HG03039 (cell line): ENCODE measurements around the gene SLC25A26.

Experiments
- ATAC-seq: cut with Tn5 transposase; IDR thresholded peaks from one replicate; pipeline ENCODE4 v1.9.1; 2021; ENCODE audit warnings: mild to moderate bottlenecking, moderate library complexity; ENCODE audit not compliant: unreplicated experiment

Gene SLC25A26

DNA sequence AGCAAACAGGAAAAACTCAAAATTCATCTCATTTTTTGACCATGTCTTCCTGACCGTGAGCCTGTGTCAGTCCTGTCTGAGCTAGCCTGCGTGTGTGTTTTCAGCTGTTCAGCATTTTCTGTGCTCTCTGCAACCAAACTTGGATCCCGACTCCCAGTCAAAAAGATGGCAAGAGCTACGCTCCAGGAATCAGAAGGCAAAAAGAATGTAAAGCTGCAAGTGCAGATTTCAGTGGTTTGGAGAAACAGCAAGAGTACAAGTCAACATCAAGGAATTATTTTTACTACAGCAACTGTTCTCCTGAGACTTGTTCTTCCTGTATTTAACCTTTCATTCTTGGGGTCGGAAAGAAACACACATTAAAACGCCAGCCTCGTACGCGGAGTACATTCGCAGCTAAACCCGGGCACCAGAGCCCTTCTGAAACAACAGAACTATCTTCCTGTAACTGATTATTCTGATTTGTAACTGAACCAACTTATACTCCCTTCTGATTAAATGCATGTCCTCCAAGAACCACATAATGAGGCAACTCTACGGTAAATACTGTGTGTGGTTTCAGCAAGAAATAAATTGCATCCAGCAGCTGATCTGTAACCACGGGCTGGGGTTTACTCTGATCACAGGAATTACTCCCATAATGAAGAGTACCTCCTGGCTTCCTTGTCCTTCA lies 172.7 kb downstream of the SLC25A26 start:
- no peak for ATAC-seq

DNA sequence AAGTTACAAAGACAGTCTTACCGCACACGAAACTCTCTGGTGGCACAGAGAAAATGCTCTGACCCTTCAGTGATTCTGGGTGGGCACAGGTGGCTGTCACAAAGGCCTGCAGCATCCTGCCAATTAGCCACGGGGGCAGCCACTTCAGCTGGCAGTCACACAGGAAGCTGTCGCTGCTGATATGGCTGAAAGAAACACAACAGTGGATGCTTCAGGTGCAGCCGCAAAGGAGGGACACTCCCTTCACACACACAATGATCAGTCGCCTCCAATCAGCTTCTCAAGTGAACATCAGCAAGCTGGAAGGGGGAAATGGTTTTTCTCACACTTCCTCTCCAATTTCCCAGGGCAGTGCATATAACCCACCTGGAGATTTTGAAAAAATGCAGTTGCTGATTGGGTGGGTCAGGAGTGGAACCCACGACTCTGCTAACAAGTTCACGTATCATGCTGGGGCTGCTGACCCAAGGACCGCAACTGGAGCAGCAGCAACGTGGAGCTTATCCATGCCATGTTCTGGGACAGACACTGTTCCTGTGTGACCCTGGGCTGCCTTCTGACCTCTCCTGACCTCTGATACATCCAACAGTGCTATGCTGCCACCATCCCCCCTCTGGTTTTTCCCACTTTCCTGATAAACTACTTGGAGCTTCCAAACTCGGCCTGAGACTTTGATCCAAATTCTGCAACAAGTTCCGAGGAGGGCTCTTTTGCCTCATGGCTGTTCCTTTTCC lies 173.4 kb downstream of the SLC25A26 start:
- ATAC-seq = peak; percentile 76

DNA sequence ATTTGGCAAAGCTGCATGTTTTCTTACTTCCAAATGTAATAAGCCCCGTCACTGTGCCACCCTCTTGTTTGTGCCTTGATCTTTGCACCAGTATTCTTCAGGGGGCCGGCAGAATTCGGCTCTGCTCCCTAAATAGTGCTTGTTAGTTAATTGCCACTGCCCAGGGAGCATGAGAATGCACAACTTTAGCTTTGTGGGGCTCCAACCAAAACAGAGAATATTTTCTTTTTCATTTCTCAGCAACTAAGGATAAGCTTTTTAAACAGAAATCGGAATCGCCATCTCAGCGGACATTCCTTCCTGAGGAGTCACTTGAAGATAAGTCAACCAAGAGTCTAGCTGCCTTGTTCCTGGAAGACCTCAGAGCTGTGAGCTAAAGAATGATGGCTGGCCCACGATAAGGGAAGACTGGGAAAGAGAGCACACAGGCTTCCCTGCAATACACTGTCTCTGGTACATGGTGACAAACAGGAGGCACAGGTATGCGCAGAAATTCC lies 174.0 kb downstream of the SLC25A26 start:
- no peak for ATAC-seq

DNA sequence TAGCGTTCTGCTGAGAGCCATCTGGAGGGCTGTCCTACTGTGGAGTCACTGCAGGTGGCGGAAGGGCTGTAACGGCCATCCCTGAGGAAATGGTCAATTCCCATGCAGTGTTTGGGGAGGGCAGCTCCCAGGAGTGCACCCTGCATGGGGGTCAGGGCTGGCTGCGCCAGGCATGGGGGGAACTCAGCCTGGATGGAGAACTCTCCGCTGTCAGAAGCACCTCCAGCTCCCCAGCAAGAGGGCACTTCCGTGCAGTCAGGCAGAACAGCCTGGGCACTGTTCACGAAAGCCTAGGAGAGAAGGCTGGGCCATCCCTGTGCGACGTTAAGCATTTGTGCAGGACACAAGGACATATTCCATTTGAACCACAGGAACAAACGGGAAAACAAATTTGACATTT lies 174.8 kb downstream of the SLC25A26 start:
- no peak for ATAC-seq

DNA sequence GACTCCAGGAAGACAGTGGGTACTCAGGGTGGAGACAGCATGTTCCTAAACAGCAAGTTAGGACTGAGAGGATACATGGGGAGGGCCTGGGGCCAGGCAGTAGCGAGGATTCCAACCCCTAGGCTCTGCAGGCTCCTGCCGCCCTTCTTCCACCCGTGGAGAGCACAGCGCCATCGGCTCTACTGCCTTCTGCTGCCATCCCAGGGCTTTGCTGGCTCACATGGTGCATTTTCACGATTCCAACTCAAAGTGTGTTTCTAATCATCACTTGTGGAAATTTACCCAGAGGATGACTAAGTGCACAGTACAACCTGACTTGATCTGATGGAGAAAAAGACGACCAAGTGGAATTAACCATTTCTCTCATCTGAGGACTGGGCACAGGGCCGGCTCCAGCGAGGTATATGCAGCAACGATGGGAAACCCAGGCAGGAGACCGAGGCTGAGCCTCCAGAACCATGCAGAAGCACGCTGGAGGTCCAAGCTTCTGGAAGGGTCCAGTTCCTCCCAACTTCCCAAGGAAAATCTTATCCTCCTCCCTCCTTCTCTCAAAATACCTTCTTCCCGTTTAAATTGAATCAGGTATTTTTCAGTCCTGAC lies 175.5 kb downstream of the SLC25A26 start:
- ATAC-seq = no peak

DNA sequence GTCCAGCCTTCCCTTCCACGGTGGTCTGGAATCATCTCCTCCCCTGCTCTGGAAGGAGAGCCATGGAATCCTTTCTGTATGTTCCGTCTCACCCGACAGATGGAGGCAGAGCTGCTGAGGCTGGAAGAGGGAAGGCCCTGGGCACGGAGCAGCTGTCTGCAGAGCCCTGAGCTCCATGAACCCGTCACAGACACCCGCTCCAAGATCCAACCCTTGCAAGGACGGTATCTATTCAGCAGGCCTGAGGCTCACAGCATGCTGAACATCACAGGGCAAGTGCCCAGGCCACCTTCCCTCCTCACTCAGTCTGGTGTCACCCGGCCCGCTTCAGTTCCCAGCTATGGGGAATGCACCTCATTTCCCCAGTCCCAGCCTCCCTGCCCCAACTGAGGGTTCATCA lies 176.1 kb downstream of the SLC25A26 start:
- ATAC-seq = no peak

DNA sequence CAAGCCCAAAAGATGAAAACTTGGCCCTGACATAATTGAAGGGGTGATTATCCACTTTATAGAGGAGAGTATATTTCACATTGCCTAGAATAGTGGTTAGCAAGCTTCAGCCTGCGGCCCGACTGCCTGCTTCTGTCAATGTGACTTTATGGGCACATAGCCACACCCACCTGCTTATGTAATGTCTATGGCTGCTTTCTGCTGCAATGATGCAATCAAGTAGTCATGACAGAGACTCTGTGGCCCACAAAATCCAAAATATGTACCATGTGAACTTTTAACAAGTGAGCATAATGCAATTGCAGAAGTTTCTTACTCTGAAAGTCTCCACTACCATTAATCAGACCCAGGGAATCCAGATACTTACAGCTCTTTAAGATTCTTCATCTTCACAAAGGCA lies 176.9 kb downstream of the SLC25A26 start:
- ATAC-seq = no peak

DNA sequence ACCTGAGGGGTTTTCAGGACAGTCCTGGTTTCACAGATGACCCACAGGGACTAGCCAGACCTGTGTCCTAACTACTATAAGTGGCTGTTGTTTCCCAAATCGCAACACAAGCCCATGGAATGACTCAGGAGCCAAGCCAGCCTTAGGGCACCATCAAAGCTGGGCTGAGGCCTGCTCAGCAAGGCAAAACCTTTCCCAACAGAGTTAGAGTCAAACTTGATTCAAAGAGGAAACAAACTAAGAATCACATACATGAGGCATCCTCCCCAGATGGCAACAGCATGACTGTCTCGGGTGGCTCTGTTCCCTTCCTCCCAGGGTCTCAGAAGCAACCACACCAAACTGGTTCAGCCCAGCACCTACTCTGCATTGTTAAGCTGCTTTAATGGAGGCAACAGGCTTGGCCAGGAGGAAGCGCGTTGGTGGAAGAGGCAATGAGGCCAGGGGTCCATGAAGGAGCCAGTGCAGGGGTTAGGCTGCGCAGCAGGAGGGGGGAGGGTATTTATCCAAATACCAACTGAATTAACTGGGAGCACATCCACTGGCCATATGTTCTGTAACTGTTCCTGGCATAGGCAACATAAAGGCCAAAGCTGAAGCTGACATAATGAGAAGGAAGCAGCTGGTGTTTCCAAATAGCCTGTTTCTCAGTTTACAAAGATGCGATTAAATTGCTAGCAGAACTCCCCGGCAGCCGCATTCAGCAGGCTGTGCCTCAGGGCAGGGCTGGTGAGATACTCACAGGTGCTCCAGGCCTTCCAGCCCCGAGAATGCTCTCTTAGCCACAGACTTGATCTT lies 177.6 kb downstream of the SLC25A26 start:
- no peak for ATAC-seq

DNA sequence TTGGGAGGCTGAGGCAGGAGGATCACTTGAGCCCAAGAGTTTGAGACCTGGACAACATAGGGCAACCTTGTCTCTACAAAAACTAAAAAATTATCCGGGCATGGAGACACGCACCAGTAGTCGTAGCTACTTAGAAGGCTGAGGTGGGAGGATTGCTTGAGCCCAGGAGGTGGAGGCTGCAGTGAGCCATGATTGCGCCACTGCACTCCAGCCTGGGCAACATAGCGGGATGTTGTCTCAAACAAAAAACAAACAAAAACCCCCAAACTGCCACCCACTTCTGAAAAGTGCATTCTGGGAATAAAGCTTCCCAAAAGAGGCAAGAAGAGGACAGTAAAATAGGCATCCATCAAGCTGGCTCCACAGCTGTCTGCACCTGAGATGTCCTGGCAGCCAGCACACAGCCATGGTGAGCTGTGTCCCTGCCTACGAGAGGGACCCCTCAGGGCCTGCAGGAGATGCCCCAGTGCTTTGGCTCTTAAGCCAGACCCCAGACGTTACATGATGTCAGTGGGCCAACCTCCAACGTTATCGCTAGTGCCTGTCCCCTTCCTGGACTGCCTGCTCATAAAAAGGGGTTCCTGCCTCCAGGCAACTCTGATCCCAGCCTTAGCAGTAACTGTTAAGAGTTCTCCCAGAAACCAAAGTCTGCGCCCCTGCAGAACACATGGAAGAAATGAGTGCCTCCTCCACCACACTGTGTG lies 178.9 kb downstream of the SLC25A26 start:
- ATAC-seq = no peak

DNA sequence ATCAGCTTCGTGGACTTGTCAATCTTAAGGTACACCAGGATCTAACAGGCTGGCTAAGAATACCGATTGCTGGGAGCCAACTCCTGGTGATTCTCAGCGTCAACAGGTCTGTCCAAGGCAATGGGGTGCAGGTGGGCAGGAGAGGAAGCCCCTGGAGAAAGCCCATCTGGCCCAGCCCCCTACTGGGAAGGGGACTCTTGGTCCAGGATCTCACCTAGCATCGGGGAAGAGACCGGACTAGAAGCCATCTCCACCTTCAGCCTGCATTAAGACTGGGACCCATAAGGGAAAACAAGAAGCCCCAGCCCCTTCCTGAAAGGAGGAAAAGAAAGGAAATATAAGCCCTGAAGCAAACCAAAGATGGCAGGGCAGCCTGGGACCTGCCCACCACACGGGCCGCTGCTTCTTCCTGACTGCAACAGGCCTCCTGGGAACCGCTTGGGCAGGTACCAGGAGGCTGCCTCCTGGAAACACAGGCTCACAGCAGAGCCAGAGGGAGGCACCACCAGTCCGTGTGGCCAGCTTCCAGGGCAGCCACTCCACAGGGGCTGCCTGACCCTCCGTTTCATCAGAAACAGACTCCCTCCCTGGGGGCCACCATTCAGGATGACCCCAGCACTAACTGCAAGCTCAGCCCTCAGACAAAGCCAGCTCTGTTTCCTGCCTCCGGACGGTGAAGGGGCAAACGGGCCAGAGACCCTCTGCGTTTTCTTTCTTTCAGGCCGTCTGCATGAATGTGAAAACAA lies 179.8 kb downstream of the SLC25A26 start:
- no peak for ATAC-seq

DNA sequence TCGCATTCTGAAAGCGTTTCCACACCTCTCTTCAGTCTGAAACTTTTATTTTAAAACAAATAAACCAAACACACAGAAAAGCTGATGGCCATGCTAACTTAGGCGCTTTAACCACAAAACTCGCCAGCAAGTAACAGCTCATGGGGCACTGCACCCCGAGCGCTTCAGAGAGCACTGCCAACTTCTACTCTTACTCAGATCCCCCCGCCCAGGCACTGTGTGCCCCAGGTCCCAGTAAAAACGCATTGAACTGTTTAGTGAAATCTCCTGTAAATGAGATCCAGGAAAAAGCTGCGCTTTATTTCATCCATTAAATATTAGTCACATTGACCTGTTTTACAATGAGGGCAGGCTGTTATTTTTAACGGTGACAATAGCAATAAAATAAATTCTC lies 180.4 kb downstream of the SLC25A26 start:
- ATAC-seq = no peak

DNA sequence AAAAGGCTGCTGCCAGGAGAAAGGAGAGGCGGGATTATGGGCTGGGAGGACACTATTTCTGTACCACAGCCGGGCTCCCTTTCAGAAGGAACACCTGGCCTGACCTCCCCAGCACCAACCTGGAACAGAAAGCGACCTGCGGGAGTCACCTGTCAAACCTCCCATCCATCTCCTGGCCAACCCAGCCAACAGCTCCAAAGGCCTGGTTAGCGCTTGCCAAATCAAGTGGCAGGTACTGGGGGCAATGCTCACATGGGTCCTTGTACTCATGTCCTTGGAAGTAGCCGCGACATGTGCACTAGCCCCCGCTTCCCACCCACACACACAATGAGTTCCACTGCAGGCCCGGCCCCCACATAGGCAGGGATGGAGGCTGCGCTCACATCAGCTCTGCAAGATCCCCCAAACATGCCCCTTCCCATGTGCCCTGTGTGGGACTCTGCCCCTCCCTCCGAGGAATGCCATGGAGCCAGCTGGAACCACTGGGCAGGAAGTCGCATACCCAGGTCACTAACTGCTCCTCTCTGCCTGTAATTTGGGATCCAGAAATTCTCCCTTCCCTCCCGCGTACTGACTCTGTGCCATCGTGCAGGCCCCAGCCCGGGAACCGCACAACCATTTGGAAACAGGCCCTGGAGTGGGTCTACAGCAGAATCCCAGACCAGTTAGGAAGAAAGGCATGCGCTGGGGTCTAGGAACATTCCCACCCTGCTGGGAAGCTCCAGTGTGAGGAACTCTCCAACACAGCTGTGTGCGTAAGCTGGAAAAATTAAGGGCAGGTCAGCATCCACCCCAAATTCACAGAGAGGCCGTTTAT lies 181.1 kb downstream of the SLC25A26 start:
- ATAC-seq = no peak

DNA sequence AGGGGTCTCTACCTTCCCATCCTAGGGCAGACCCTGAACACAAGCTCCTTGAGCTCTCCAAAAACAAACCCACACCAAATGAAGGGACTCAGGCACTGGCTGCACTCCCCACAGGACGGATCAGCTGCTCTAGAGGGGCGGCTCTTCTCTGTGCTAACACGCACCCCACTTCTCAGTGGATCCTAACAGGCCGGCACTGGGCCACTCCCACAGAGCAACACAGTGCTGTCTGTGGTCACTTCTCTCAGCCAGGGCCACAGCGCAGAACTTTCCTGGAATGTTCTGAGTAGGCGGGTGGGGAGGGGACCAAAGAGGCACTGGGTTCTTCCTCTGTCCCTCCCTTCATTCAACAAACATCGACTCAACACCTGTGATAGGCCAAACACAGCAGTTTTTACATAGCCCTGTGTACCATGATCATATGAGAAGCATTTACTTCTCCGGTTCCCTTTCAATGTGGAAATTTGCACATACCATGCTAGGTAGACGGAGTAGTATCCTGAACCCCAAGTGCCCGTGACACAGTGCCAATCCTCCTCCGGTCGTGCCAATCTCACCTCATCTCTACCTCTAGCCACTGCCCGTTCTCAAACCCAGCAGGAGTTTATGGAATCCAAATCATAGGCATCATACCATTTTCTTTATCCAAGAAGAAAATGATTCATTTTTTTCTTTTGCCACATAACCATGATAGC lies 181.9 kb downstream of the SLC25A26 start:
- no peak for ATAC-seq

DNA sequence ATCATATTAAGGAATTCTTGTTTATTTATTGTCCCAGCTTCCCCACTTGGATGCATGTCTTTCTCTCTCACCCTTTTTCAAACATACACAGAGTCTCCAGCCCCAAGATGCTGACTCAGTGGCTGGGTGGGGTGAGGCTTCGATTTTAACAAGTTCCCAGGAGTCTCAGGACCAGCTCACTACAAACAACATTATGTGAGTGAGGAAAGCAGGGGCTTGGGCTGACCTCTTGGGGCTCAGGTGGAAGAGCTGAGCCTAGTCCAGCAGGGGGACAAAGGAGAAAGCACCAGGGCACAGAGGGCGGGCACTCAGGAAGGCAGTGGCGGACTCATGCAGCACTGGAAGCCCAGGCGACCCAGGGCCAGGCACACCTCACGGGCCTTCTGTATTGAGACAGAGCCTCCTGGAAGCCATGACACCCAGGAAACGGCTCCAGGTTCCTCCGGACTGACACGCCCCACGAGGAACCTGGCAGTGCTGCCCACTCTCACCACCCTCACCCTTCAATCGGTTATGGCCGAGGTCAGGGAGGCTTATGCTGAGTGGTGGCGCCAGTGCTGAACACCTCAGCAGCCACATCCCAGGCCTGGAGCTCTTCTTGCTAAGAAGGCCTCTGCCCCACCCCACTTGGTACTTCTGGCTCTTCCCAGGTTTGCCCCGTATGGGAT lies 182.7 kb downstream of the SLC25A26 start:
- no peak for ATAC-seq

DNA sequence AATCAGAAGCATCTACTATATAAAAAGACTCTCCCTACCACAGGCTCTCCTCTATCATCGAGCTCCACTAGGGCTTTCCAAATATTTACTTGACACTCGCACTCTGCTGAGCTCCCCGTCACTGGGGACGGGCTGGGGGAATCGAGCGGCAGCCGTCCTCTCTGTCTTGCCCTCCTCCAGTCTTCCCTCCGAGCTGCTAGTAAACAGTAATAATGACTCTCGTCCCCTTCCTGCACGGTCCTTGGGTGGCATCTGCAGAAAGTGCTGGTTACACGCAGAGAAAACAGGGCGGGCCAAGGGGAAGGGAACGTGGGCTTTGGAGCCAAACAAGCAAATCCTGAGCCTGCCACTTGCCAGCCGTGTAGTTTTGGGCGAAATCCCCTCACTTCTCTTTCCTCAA lies 183.4 kb downstream of the SLC25A26 start:
- ATAC-seq = no peak

DNA sequence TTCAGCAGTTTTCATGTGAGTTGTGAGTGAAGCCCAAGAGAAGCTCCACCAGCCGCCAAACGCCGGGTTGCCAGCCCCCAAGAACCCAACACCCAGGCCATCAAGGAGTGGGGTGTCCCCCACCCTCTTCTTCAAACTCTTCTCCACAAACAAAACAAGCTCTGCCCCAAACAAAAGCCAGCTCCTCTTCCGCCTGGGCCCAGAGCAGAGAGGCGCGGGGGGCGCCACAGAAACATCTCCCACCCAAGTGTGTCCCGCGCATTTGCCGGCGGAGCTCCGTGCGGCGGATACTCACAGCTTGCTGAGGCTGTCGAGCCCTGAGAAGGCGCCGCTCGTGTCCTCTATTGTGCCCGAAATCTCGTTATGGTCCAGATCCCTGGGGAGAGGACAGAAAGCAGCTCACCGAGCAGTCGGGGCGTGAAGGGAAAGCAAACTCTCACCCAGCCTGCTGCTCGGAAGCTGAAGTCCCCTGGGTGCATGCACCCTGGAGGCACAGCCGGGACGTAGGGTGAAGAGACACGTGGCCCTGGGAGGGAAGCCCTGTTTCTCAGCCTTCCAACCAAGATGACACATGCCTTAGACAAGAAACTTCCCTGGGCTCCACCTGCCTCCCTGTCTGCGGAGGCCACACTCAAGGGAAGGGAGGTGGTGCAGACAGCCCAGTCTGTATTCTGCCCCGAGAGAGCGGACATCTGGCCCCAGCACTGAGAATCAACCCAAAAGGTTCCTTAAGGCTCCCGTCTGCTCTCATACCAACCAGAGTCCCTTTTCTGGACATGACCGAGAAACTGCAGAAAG lies 184.3 kb downstream of the SLC25A26 start:
- ATAC-seq = no peak

DNA sequence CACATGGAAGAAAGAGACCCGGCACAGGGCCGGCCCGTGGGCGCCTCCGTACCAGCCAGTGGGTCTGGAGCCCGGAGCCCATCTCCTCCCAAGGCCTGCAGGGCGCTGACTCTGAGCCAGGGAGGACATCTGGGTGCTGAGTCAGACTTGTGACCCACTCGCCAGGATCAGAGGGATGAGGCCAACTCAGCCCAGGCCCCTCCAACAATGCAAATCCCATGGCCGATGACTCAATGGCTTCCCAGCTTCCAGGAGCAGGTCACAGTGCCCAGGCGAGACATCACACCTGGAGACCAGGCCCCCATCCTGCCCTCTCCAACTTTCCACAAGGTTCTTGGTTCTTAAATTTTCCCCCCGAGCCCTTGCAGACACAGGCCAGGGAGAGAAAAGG lies 184.9 kb downstream of the SLC25A26 start:
- ATAC-seq = no peak
